Hair follicle dermal papilla cell (primary cell): ENCODE results near the gene KCTD13. TPM values are rescaled to one million over a fixed set of nuclear protein-coding genes. Genes with fewer than 3 reads are reported as not detected.

Source experiments
- total RNA-seq: library from RNA; depleted of rRNA; stranded (reverse); fragments of >200 nt; gene quantifications from 2 replicates; pipeline ENCODE4 v1.2.3, GENCODE V29; 2012

Gene KCTD13, protein sequence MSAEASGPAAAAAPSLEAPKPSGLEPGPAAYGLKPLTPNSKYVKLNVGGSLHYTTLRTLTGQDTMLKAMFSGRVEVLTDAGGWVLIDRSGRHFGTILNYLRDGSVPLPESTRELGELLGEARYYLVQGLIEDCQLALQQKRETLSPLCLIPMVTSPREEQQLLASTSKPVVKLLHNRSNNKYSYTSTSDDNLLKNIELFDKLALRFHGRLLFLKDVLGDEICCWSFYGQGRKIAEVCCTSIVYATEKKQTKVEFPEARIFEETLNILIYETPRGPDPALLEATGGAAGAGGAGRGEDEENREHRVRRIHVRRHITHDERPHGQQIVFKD
- 11.9 and 13.3 TPM in 2 replicates for total RNA-seq

DNA sequence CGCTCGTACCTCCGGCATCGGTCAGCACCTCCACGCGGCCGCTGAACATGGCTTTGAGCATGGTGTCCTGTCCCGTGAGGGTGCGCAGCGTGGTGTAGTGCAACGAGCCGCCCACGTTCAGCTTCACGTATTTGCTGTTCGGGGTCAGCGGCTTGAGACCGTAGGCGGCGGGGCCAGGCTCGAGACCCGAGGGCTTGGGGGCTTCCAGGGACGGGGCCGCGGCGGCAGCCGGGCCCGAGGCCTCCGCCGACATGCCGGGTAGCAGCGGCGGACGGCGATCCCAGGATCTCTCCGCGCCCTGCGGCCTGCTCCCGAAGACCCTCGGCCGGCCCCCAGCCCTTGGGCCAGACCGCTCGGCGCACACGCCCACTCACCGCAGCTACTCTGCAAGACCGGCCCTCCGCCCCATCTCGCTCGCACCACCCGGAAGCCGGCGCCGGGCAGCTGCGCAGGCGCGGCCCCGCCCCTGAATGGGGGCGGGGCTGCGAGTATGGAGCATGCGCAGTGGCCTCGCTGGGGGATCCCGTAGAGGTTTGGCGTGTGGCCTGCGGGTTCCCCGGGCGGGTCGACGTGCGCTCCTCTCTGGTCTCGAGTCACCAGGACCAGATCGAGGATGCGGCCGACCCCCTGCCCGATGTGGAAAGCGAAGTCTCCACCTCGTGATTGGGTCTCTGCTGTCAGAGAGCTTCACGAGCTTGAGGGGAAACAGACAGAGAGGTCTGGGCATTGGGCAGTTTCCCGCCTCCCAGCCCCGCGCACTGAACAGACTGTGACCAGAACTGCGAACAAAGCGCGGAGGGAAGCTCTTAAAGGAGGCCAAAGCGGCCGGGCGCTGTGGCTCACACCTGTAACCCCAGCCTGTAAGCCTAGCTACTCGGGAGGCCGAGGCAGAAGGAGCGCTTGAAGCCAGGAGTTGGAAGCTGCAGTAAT lies at the start of gene KCTD13:
Gene KCTD13 (minus strand): TSS at position 446 of the 930 bp plus-strand sequence. CDS start 193 bp downstream, at position 253.

DNA sequence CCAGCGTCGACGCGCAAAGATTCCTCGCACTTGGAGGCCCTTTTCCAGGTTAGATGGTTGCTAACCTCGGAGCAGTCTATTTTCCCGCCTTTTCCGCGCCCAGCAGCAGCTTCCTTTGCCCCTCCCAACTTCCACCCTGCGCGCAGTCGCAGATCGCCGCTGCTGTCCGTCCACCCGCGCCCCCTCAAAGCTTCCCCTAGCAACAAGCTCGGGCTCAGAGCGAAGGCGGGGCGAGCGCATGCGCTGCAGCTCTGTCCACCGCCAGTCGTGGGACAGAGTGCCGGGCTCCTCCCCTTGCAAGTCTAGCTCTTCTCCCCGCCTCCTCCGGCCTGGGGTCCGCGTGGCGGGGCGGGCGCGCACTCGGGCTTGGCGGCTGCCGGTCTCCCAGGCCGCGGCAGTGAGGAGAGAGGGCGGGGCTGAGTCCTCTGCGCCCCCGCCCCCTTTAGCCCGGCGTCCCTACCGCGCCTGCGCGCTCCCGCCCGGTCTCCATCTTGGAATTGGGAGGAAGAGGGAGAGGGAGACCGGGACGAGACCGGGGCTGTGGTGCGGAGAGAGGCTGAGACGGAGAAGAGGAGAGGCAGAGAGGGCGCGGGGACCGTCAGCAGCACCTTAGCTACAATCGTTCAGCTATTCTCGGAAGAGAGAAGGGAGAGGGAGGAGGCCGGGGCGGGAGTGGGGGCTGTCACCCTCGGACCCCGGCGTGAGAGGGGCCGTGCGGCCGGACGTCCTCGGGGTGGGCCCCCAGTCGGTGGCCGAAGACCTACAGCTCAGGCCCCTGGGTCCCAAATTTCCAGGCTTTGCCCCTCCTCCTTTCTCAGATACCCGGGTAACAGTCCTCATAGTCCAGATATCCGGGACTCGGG lies 47.6 kb upstream of the KCTD13 start, which contains the start of gene TAOK2:
Gene TAOK2 (plus strand): TSS at position 485 of the 863 bp plus-strand sequence. CDS start 3,905 bp downstream, outside the sequence.

DNA sequence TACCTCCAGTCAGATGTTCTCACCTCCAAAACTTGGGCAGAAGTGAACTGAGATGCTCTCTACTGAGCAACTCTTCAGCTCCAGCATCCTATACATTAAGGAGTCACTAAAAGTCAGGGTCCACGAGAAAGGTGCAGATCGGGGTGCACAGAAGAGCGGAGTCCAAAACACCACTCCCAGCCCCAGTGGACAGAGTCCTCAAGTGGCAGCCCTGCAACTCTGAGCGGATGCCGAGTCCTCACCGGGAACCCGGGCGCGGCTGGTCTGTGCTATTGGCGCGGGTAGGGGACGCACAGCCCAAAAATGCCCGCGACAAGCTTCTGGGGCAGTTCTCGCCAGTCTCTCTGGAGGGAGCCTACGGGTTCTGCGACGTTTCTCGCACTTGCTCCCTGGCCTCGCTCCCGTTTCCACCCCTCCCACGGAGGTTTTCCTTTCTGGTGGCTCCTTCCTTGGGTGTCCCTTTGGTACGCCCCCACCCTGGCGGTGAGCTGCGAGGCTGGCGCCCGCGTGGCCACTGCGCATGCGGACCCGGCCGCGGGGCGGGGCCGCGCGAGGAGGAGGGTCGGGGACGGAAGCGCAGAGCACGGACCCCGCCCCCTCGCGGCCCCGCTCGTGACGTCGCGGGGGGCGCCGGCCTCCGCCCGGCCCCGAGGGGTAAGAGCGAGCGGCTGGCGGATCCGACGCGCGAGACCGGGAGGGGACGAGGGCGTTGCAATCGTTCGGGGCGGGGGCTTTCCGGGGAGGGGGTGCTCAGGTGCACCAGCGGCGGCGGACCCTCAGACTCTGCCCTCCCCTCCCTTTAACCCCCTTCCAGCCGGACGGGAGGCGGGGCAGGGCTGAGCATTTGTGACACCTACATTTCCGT lies 35.7 kb upstream of the KCTD13 start, which contains the start of gene TMEM219:
Gene TMEM219 (plus strand): TSS at position 601 of the 865 bp plus-strand sequence. CDS start 1,065 bp downstream, outside the sequence.

DNA sequence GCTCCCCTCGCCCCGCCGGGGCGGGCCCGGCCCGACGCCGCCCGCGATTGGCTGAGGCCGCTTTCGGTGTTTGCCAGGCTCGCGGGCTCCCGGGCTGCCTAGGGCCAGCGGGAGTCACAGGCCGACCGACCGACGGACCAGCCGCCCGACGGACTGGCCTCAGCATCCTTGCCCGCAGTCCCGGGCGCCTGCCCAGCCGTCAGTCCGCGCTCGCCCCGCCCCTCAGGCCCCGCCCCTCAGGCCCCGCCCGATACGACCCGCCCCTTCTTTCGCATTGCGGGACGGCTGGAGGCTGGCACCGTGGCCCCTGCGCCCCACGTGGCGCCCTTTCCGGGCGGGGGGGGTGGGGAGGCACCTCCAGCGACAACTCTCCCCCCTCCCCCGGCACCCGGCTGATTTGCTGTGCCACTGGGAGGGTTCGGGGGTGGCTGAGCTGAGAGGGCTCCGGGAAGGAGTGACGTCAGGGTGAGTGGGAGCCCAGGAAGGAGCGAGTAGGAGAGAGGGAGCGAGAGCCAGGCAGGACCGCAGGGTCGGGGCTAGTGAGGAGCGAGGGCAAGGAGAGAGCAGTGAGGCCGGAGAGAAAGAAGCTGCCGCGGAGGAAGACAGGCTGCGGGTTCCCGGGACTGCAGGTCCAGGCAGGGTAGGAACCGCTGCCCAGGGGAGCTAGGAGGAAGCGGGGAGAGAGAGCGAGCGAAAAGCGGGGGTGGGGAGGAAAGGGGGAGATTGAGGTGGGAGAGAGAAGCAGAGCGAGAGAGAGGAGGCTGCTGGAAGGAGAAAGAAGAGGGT lies 25.7 kb downstream of the KCTD13 start, which contains the start of gene ASPHD1:
Gene ASPHD1 (plus strand): TSS at position 387 of the 786 bp plus-strand sequence. CDS start 484 bp downstream, outside the sequence.

DNA sequence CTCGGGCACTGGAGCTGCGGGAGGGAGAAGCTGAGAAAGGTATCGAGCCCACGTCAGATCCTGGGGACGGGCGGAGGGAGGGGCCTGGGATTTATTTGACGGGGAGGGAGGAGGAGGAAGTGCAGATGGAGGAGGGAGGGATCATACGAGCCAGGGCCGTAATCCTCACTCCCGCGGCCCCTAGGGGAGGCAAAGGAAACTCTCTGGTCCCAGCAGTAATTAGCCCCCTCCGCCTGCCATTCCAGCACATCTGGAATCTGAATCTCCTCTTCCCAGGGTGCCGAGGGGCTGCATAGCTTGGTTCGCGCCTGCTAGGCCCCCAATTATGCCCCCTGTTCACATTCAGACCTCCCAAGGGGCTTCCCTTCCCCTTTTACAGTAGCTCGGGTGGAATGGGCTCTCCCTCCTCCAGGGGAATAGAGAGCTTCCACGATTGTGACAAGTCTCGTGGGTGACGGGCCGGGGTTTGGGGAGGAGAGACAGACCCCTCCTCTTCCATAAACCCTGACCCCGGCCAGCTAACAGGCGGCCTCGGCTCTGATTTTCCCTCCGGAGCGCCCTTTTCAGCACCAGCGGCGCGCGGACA lies 26.4 kb downstream of the KCTD13 start, which contains the start of gene SEZ6L2:
Gene SEZ6L2 (minus strand): TSS at position 35 of the 586 bp plus-strand sequence. CDS start 531 bp downstream, outside the sequence.

DNA sequence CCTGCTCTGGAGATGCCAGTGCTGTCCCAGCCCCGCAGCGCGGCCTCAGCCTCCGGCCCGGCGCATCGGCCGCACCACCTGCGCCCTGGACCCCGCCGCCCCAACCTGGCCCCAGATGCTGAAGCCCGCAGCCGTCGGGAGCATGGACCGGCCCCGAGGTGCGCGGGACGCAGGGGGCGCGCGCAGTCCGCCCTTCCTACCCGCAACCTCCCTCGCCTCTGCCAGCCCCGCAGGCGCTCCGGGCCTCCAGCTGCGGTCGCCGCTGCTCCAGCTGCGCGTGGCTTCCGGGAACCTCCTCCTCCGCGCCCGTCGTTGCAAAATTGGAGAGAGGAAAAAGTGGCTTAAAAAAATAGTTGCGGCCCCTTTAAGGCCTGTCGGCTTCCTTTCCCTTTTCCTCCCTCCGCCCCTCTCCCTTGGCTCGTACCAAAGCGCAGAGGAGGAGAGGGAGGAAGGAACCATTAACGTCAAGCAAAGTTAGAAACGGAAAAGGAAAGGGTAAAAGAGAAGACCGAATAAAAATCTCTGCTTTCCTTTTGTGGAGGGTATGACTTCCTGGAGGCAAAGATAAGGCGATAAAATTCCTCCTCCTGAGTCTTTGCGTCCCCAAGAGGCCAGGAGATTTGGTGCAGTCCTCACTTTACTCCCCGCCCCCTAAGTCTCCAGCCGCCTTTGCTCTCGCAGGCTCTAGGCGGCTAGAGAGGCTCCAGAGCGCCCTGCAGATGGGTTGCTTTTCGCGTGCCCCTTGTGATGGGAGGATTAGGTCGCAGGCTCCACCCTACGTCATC lies 63.0 kb downstream of the KCTD13 start, which contains the start of gene CDIPT:
Gene CDIPT (minus strand): TSS at position 343 of the 785 bp plus-strand sequence. CDS start 369 bp downstream, outside the sequence.

Other genes starting within 250 kb of the KCTD13 start
- 33.4 and 45.3 TPM in 2 replicates for gene QPRT, start 247.0 kb downstream of the KCTD13 start, total RNA-seq
- 1.3 and 1.6 TPM in 2 replicates for gene C16orf54, start 180.2 kb downstream of the KCTD13 start, total RNA-seq
- not detected in 2 replicates for gene ZG16, start 148.0 kb downstream of the KCTD13 start, total RNA-seq
- gene KIF22, start 135.5 kb downstream of the KCTD13 start, total RNA-seq, result 8.4 and 8.8 TPM in 2 replicates
- gene MAZ, start 119.7 kb downstream of the KCTD13 start, total RNA-seq, result 145 and 209 TPM in 2 replicates
- 5.2 and 6.5 TPM in 2 replicates for gene PRRT2, start 114.0 kb downstream of the KCTD13 start, total RNA-seq
- 21.1 TPM in 2 replicates for gene PAGR1, start 110.1 kb downstream of the KCTD13 start, total RNA-seq
- gene MVP, start 105.8 kb downstream of the KCTD13 start, total RNA-seq, result 392 and 503 TPM in 2 replicates
- 108 and 112 TPM in 2 replicates for gene CDIPT, start 63.0 kb downstream of the KCTD13 start, total RNA-seq
- 0.85 and 1.1 TPM in 2 replicates for gene SEZ6L2, start 26.7 kb downstream of the KCTD13 start, total RNA-seq
- gene ASPHD1, start 25.7 kb downstream of the KCTD13 start, total RNA-seq, result 1.5 and 2.1 TPM in 2 replicates
- 76.1 and 95.6 TPM in 2 replicates for gene TMEM219, start 35.9 kb upstream of the KCTD13 start, total RNA-seq
- 61.0 and 61.7 TPM in 2 replicates for gene TAOK2, start 47.6 kb upstream of the KCTD13 start, total RNA-seq
- 3.7 and 7.4 TPM in 2 replicates for gene HIRIP3, start 69.4 kb upstream of the KCTD13 start, total RNA-seq
- 22.2 and 42.6 TPM in 2 replicates for gene INO80E, start 70.0 kb upstream of the KCTD13 start, total RNA-seq
- gene DOC2A, start 84.8 kb upstream of the KCTD13 start, total RNA-seq, result not detected in 2 replicates
- gene C16orf92, start 97.0 kb upstream of the KCTD13 start, total RNA-seq, result not detected in 2 replicates
- 0.12 TPM in 1 of 2 replicates, not detected in the other for gene TLCD3B, start 105.0 kb upstream of the KCTD13 start, total RNA-seq
- 648 and 853 TPM in 2 replicates for gene ALDOA, start 139.5 kb upstream of the KCTD13 start, total RNA-seq
- 163 and 189 TPM in 2 replicates for gene PPP4C, start 149.8 kb upstream of the KCTD13 start, total RNA-seq
- 0.32 and 0.36 TPM in 2 replicates for gene TBX6, start 165.7 kb upstream of the KCTD13 start, total RNA-seq
- 25.8 and 26.2 TPM in 2 replicates for gene YPEL3, start 170.0 kb upstream of the KCTD13 start, total RNA-seq
- 0.73 and 0.81 TPM in 2 replicates for gene GDPD3, start 187.3 kb upstream of the KCTD13 start, total RNA-seq
- 44.9 and 57.8 TPM in 2 replicates for gene MAPK3, start 197.0 kb upstream of the KCTD13 start, total RNA-seq